K562 (cell line): Measurements from ENCODE around the gene SUPT20H. TPM values are rescaled to one million over a fixed set of nuclear protein-coding genes. Genes with fewer than 3 reads are reported as not detected.

Source experiments
- ATAC-seq: fragments of 200-7000 bp; cut with Tn5 transposase; 3 replicates; pipeline ENCODE4 v1.9.1; 2020; ENCODE audit warnings: moderate library complexity
- BruUV-seq: library from RNA; stranded (reverse); fragments of 400-500 nt; replicated peaks from 2 replicates; lab custom pipeline; 2021; lab: Mats Ljungman, UMichigan
- CTCF ChIA-PET: fragments of 300-600 bp; formaldehyde crosslinking; extraction: SDS; loops from one replicate; lab custom pipeline; 2021; ENCODE audit warnings: low intra/inter-chr PET ratio; lab: Yijun Ruan, JAX
- POLR2A ChIA-PET: fragments of 300-600, 350-650 bp; sonication (Branson Sonifier 250); formaldehyde crosslinking; extraction: SDS; loops from one replicate; lab custom pipeline; 2021; ENCODE audit warnings: antibody characterized with exemption, inconsistent platforms; lab: Yijun Ruan, JAX
- DNase-seq, 4 experiments: peaks; one replicate each; pipeline versions ENCODE4 v3.0.0 to v3.0.0-alpha.2; 2011 to 2018; ENCODE audit warnings: low spot score in 3 of 4, mixed read lengths in 3 of 4; ENCODE audit errors: extremely low read depth in 1 of 4
- FAIRE-seq: peaks from 2 replicates; lab custom pipeline; 2011; peaks lifted over from hg19 to GRCh38; lab: Jason Lieb, UNC
- H2AFZ ChIP-seq: 2 replicates; pipeline ENCODE4 v1.6.0; 2011; ENCODE audit warnings: low read depth, low read length, control low read depth, inconsistent platforms
- H3K27ac ChIP-seq: fragments of 200-600 bp; 3 replicates; pipeline ENCODE4 v1.8.0; 2011; ENCODE audit warnings: low read depth, mild to moderate bottlenecking, control low read depth, inconsistent platforms, low read length, moderate library complexity, mixed read lengths; ENCODE audit errors: extremely low read depth
- H3K27me3 ChIP-seq, 2 experiments: fragments of 300-600 bp in 1 of 2; 2 replicates in 1 of 2; 3 replicates in 1 of 2; pipeline versions ENCODE4 v1.6.0 to v1.8.0; 2011; ENCODE audit warnings: inconsistent platforms in 2 of 2, low read length in 2 of 2, mild to moderate bottlenecking in 1 of 2, mixed read lengths in 1 of 2, moderate library complexity in 1 of 2; ENCODE audit not compliant: control insufficient read depth in 2 of 2, insufficient read depth in 2 of 2
- H3K36me3 ChIP-seq: fragments of 300-600 bp; 3 replicates; pipeline ENCODE4 v1.8.0; 2011; ENCODE audit warnings: mild to moderate bottlenecking, low read length, inconsistent platforms; ENCODE audit not compliant: control insufficient read depth, insufficient read depth
- H3K4me1 ChIP-seq, 2 experiments: fragments of 200-600 bp in 1 of 2; replicated peaks in 1 of 2; 2 replicates in 1 of 2; 3 replicates in 1 of 2; pipeline versions ENCODE4 v1.5.1 to v1.8.0; 2011; ENCODE audit warnings: inconsistent platforms in 2 of 2, low read length in 2 of 2, mild to moderate bottlenecking in 1 of 2, mixed read lengths in 1 of 2, moderate library complexity in 1 of 2; ENCODE audit not compliant: control insufficient read depth in 2 of 2, insufficient read depth in 2 of 2
- H3K4me2 ChIP-seq: 2 replicates; pipeline ENCODE4 v1.6.1; 2011; ENCODE audit warnings: low read length, control low read depth, inconsistent platforms, mixed read lengths; ENCODE audit not compliant: insufficient read depth
- H3K4me3 ChIP-seq: fragments of 200-600 bp; sonication (generic), shearing (Covaris generic); 2 replicates; pipeline ENCODE4 v1.5.1; 2016; ENCODE audit warnings: control low read depth, inconsistent platforms
- H3K79me2 ChIP-seq: fragments of 200-600 bp; 3 replicates; pipeline ENCODE4 v1.8.0; 2011; ENCODE audit warnings: low read length, inconsistent platforms; ENCODE audit not compliant: control insufficient read depth, insufficient read depth
- H3K9ac ChIP-seq, 2 experiments: 2 replicates each; pipeline versions ENCODE4 v1.6.0 to v1.6.1; 2011; ENCODE audit warnings: low read depth in 2 of 2, low read length in 2 of 2, control low read depth in 1 of 2, inconsistent platforms in 1 of 2, mild to moderate bottlenecking in 1 of 2, mixed read lengths in 1 of 2; ENCODE audit not compliant: insufficient read depth in 1 of 2
- H3K9me1 ChIP-seq: one replicate; pipeline ENCODE4 v1.6.0; 2011; ENCODE audit warnings: inconsistent platforms, mild to moderate bottlenecking, low read length, moderate library complexity; ENCODE audit not compliant: control insufficient read depth, insufficient read depth
- H3K9me3 ChIP-seq: replicated peaks from 2 replicates; pipeline ENCODE4 v1.5.1; 2011; ENCODE audit warnings: low read depth, low read length, inconsistent platforms; ENCODE audit not compliant: control insufficient read depth, insufficient read depth
- H4K20me1 ChIP-seq: replicated peaks from 2 replicates; pipeline ENCODE4 v1.6.1; 2011; ENCODE audit warnings: low read length, inconsistent platforms, mixed read lengths; ENCODE audit not compliant: control insufficient read depth, insufficient read depth
- CEBPB ChIP-seq: fragments of 450-650 bp; IDR thresholded peaks from 2 replicates; pipeline ENCODE4 v1.6.1; 2016; ENCODE audit warnings: missing genetic modification characterization, missing compliant biosample characterization
- ELF4 ChIP-seq: fragments of 450-650 bp; formaldehyde crosslinking; IDR thresholded peaks from 2 replicates; pipeline ENCODE4 v1.4.0; 2022; ENCODE audit warnings: missing genetic modification characterization
- HDAC3 ChIP-seq: fragments of 450-650 bp; IDR thresholded peaks from 2 replicates; pipeline ENCODE4 v1.6.1; 2018; ENCODE audit warnings: borderline replicate concordance, mild to moderate bottlenecking, moderate library complexity; ENCODE audit not compliant: partially characterized antibody
- MCM7 ChIP-seq, 2 experiments: fragments of 450-650 bp; IDR thresholded peaks; 2 replicates each; pipeline ENCODE4 v1.6.1; 2016 to 2018
- POU5F1 ChIP-seq: fragments of 150-350 bp; IDR thresholded peaks from 2 replicates; pipeline ENCODE4 v1.6.1; 2014; ENCODE audit warnings: borderline replicate concordance, low read length, low read depth, mild to moderate bottlenecking; ENCODE audit not compliant: partially characterized antibody
- SIN3B ChIP-seq: fragments of 450-650 bp; IDR thresholded peaks from 2 replicates; pipeline ENCODE4 v1.6.1; 2017; ENCODE audit warnings: low read depth, mild to moderate bottlenecking, moderate library complexity
- ZNF785 ChIP-seq: fragments of 250-450 bp; sonication (Bioruptor Pico); IDR thresholded peaks from 2 replicates; pipeline ENCODE4 v1.4.0; 2020; ENCODE audit warnings: mild to moderate bottlenecking
- ZZZ3 ChIP-seq: fragments of 450-650 bp; IDR thresholded peaks from 2 replicates; pipeline ENCODE4 v1.6.1; 2016; ENCODE audit warnings: antibody characterized with exemption, mild to moderate bottlenecking, moderate library complexity
- WGBS: fragments of 100-300 bp; shearing (Covaris generic); methylation state at CpG from one replicate; pipeline ENCODE4 v1.1.6; 2016; ENCODE audit warnings: low coverage, mixed read lengths; ENCODE audit not compliant: insufficient coverage; ENCODE audit errors: missing lambda C conversion rate; 5-methylcytosine and 5-hydroxymethylcytosine counted together
- in situ Hi-C: fragments of 300-500 bp; cut with MboI; formaldehyde crosslinking; loops from 4 replicates; pipeline ENCODE4 v1.15.0; 2018; ENCODE audit warnings: inconsistent platforms, mixed read lengths
- intact Hi-C: fragments of 100-400 bp; cut with micrococcal nuclease; formaldehyde crosslinking; loops from 2 replicates; pipeline ENCODE4 v1.14.2; 2022
- polyA plus RNA-seq, 8 experiments: library from polyadenylated mRNA; depleted of rRNA in 4 of 8; stranded (reverse) in 5 of 8; unstranded in 3 of 8; fragments of >200 nt; fragmentation: Nextera tagmentation in 2 of 8; fragmentation: Illumina TruSeq in 1 of 8; extraction: Ambion mirVana in 2 of 8; extraction: Trizol in 1 of 8; gene quantifications; 2 replicates each; pipeline versions ENCODE4 v1.2.1 to v1.2.3, GENCODE V29; 2011 to 2014; ENCODE audit warnings: inconsistent platforms in 1 of 8, missing spikeins in 1 of 8
- total RNA-seq, 7 experiments: library from RNA; depleted of rRNA in 6 of 7; stranded (reverse); fragments of >200 nt in 6 of 7; fragmentation: Illumina TruSeq in 2 of 7; extraction: Trizol in 2 of 7; gene quantifications; 2 replicates each; pipeline versions ENCODE4 v1.2.1 to v1.2.3, GENCODE V29; 2011 to 2021; ENCODE audit warnings: low replicate concordance in 1 of 7
- TF ChIP-seq, protein P1 (sequence below): fragments of 250-450 bp; sonication (Bioruptor Pico); IDR thresholded peaks from 2 replicates; pipeline ENCODE4 v1.8.0; 2021; ENCODE audit warnings: moderate library complexity, mild to moderate bottlenecking, inconsistent platforms
- TF ChIP-seq, protein P2 (sequence below): IDR thresholded peaks from 2 replicates; pipeline ENCODE4 v1.6.1; 2011; ENCODE audit not compliant: insufficient read length; ENCODE audit errors: extremely low read depth
- TF ChIP-seq, protein P3 (sequence below), 2 experiments: IDR thresholded peaks; 2 replicates each; pipeline ENCODE4 v1.6.1; 2012; ENCODE audit warnings: improper control_type of control experiment in 2 of 2, low read depth in 2 of 2, low read length in 2 of 2, borderline replicate concordance in 1 of 2

The SUPT20H gene
- total and polyA plus RNA-seq, 9 of the 15 experiments (the other 6 are each of a cell fraction or from before 2014, with no cell fraction given): 11.4 to 71.8 (median 31.7) TPM

DNA sequence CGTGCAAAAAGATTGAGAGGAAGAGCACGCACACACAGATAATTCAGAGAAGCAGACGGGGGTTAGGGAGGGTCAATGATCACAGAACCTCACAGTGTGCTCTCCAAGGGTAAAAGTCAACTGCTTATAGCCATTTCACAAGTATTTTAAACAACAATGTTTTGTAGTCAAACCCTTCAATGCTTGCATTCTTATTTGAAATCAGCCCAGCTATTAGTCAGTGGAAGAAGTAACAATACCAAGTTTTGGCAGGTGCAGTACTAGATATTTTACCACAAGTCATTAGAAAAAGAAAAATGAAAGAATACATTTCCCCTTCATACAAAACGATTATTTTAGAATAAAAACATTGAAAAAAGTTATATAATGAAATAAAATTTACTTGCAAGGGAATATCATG is 43.4 kb upstream of the SUPT20H start (continued):
- TF ChIP-seq ZZZ3: no peak
- TF ChIP-seq, protein P1, sequence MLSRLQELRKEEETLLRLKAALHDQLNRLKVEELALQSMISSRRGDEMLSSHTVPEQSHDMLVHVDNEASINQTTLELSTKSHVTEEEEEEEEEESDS: no peak
- no peak for TF ChIP-seq HDAC3
- TF ChIP-seq, protein P2, sequence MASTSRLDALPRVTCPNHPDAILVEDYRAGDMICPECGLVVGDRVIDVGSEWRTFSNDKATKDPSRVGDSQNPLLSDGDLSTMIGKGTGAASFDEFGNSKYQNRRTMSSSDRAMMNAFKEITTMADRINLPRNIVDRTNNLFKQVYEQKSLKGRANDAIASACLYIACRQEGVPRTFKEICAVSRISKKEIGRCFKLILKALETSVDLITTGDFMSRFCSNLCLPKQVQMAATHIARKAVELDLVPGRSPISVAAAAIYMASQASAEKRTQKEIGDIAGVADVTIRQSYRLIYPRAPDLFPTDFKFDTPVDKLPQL: no peak
- TF ChIP-seq, protein P3, sequence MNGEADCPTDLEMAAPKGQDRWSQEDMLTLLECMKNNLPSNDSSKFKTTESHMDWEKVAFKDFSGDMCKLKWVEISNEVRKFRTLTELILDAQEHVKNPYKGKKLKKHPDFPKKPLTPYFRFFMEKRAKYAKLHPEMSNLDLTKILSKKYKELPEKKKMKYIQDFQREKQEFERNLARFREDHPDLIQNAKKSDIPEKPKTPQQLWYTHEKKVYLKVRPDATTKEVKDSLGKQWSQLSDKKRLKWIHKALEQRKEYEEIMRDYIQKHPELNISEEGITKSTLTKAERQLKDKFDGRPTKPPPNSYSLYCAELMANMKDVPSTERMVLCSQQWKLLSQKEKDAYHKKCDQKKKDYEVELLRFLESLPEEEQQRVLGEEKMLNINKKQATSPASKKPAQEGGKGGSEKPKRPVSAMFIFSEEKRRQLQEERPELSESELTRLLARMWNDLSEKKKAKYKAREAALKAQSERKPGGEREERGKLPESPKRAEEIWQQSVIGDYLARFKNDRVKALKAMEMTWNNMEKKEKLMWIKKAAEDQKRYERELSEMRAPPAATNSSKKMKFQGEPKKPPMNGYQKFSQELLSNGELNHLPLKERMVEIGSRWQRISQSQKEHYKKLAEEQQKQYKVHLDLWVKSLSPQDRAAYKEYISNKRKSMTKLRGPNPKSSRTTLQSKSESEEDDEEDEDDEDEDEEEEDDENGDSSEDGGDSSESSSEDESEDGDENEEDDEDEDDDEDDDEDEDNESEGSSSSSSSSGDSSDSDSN (IDR thresholded peaks at IDR 0.05; ENCODE audit: borderline replicate concordance in 1 of 2, low read depth in 2 of 2, low read length in 2 of 2): no peak
- TF ChIP-seq SIN3B: no peak
- TF ChIP-seq, all 486 proteins: peak for 0

DNA sequence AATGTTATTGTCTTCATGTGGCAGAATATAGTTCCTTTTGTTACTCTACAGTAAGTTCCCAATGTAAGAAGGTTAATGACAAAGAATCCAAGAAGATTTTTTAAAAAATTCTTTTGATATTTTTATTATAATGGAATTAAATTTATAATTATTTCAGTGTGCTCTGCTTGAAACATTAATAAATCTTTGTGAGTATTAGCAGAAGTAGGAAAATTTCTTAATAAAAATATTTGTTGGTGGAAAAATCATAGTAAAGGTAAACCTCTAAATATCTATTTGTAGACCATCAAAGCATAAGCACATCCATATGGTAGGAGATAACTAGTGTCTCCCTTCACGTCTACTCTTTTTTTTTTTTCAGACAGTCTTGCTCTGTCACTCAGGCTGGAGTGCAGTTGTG is 41.7 kb upstream of the SUPT20H start:
- ATAC-seq (no peak), FAIRE-seq (no peak), DNase-seq (no peak)
- Histone ChIP-seq H3K9me3 (no peaks in the 10 kb centered on the region), H3K4me2 (no peak overlapping the region), H3K27ac (no peak overlapping the region), H3K9me1 (no peaks in the 10 kb centered on the region), H3K4me1 (peaks cover 0 to 5% of the 10 kb centered on the region in 2 experiments; a peak in 1 of 5 replicates), H3K9ac (no peak overlapping the region), H3K4me3 (no peak overlapping the region), H2AFZ (no peak overlapping the region), H3K27me3 (peaks cover 0 to 7% of the 10 kb centered on the region in 2 experiments; a peak in 2 of 5 replicates), H3K36me3 (no peaks in the 10 kb centered on the region), H3K79me2 (no peaks in the 10 kb centered on the region), H4K20me1 (no peaks in the 10 kb centered on the region)
- ChIA-PET POLR2A (no interaction called here), CTCF (no interaction called here)
- intact Hi-C loops: loop anchor here (10.0 kb wide), 1 partner anchor 1664 kb away; no protein-coding TSS in a partner anchor
- WGBS: 0% methylated on average over 1 of the region's 1 CpG
- no peak for TF ChIP-seq ELF4
- peak; percentile 18; the same call in 1 of the 2 replicates for TF ChIP-seq CEBPB
- no peak for TF ChIP-seq MCM7 (IDR thresholded peaks at IDR 0.05)
- no peak for TF ChIP-seq POU5F1
- TF ChIP-seq ZNF785 (CRISPR knock-in tag): no peak
- BruUV-seq: no TSS peak
- in situ Hi-C loops: loop anchor here (25.0 kb wide), 2 partner anchors 511 to 1486 kb away; no protein-coding TSS in a partner anchor
